Spleen (tissue), 7 donors: ENCODE data around the gene SETD3.

Experiments used
- CTCF ChIP-seq, 11 experiments: fragments of 200-600 bp in 7 of 11; fragments of 450-650 bp in 4 of 11; sonication (generic) in 4 of 11; IDR thresholded peaks in 8 of 11; conservative IDR thresholded peaks in 3 of 11; 1 replicate in 7 of 11; 2 replicates in 4 of 11; pipeline versions ENCODE4 v1.4.0 to v1.8.0; 2016 to 2021; ENCODE audit warnings: antibody characterized with exemption in 11 of 11, inconsistent platforms in 4 of 11, mild to moderate bottlenecking in 1 of 11
- POLR2A ChIP-seq, 3 donors: fragments of 450-650 bp; IDR thresholded peaks; one replicate each; pipeline ENCODE4 v1.5.1; 2017; ENCODE audit warnings: antibody characterized with exemption in 3 of 3, mild to moderate bottlenecking in 1 of 3
- donor health status: DM: no; HTN: no; CAD: no; lungs with moderate emphysema.
- donor health status: DM: no; HTN: no; CAD: no.
- donor health status: DM: no; HTN: no; CAD: no.

- TF ChIP-seq CTCF (IDR thresholded peaks at IDR 0.05 in 8 of 11, conservative IDR thresholded peaks at IDR 0.05 in 3 of 11) (no peak), POLR2A (IDR thresholded peaks at IDR 0.05) (no peak)
Observed at GRCh38 chr14:99506276-99506675, 25.6 kb upstream of the SETD3 start.
